GM12891 (cell line): ENCODE measurements around the gene AKAP12.

Source experiments
- DNase-seq: peaks from one replicate; pipeline ENCODE4 v3.0.0; 2011; ENCODE audit warnings: low spot score; ENCODE audit not compliant: insufficient read length
- FAIRE-seq: peaks from 2 replicates; lab custom pipeline; 2011; peaks lifted over from hg19 to GRCh38; lab: Jason Lieb, UNC
- PAX5 ChIP-seq: IDR thresholded peaks from 2 replicates; pipeline ENCODE4 v1.6.1; 2011; ENCODE audit warnings: low read length, moderate library complexity, mild to moderate bottlenecking; ENCODE audit not compliant: insufficient read depth, severe bottlenecking
- POLR2A ChIP-seq: IDR thresholded peaks from 2 replicates; pipeline ENCODE4 v1.6.1; 2011; ENCODE audit warnings: low read depth, low read length, control low read depth
- POLR2AphosphoS5 ChIP-seq: IDR thresholded peaks from 2 replicates; pipeline ENCODE4 v1.6.1; 2011; ENCODE audit warnings: low read depth, low read length, control low read depth
- POU2F2 ChIP-seq: IDR thresholded peaks from 2 replicates; pipeline ENCODE4 v1.6.1; 2011; ENCODE audit warnings: low read depth, mild to moderate bottlenecking, control low read depth, low read length, moderate library complexity
- SPI1 ChIP-seq: IDR thresholded peaks from 2 replicates; pipeline ENCODE4 v1.6.1; 2011; ENCODE audit warnings: low read depth, low read length, control low read depth
- TAF1 ChIP-seq: IDR thresholded peaks from 2 replicates; pipeline ENCODE4 v1.6.1; 2011; ENCODE audit warnings: low read depth, low read length, control low read depth

AKAP12 gene

GRCh38 chr6:151390851-151391470, 151.2 kb downstream of the AKAP12 start:
- no peak for FAIRE-seq
- no peak for TF ChIP-seq TAF1
- TF ChIP-seq POU2F2 = no peak
- TF ChIP-seq POLR2AphosphoS5 = peak; percentile 69
- TF ChIP-seq POLR2A = peak; percentile 16; the same call in 1 of the 2 replicates
- TF ChIP-seq PAX5 = no peak
- no peak for TF ChIP-seq SPI1
- DNase-seq = peak; percentile 48

DNA sequence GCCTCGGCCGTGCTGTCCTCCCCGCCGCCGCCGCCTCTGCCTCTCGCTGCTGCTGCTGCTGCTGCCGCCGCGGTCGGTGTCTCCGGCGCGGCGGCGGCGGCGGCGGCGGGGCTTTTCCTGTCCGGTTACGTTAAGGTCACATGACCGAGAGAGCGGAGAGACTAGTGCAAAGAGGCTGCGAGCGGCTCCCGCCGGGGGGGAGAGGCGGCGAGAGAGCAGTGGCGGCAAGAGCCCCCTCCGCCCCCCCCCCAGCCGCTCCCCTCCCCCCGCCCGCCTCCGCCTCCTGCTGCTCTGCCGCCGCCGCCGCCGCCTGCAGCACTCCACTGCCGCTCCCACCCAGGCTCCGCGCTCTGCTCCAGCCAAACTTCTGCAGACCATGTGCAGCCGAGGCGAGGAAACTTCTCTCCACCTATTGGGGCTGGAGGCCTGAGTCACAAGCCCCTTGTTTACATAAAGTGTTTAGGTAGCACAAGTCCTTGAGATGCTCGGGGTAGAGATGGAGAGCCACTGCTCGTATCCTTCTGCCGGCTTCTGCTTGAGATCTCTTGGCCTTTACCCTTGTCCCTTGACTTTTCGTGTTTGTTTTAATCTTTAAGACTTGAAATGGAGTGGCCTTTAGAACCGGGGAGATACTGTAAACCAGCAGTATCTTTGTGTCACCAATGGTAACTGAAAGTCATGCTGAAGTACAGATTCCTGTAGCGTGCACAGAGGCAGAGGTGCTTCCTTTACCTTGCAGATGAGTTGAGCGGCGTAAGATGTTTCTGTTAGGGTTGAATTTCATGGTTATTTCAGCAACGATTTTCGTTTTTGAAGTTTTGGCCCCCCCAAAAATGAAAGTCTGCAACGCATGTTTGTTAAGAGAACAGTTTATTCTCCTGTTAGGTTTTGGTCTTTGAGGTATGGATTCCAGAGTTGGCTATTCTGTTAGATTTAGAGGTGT, 152.0 kb downstream of the AKAP12 start, which contains the start of gene ZBTB2:
ZBTB2 (minus strand) TSS at position 89 of the 943 bp plus-strand sequence. CDS start 17,922 bp downstream, outside the sequence.
- peak; percentile 42 for DNase-seq
- FAIRE-seq = peak; percentile 76
- TF ChIP-seq POU2F2 = no peak; the same call in 1 of the 2 replicates
- no peak for TF ChIP-seq PAX5
- peak; percentile 54 for TF ChIP-seq POLR2A
- TF ChIP-seq TAF1 = no peak
- no peak for TF ChIP-seq SPI1
- TF ChIP-seq POLR2AphosphoS5 = peak; percentile 59

GRCh38 chr6:151392427-151392826, 152.7 kb downstream of the AKAP12 start:
- DNase-seq (no peak), FAIRE-seq (no peak)
- TF ChIP-seq POLR2AphosphoS5 (no peak), POLR2A (no peak), SPI1 (no peak), POU2F2 (no peak), TAF1 (no peak), PAX5 (no peak)

DNA sequence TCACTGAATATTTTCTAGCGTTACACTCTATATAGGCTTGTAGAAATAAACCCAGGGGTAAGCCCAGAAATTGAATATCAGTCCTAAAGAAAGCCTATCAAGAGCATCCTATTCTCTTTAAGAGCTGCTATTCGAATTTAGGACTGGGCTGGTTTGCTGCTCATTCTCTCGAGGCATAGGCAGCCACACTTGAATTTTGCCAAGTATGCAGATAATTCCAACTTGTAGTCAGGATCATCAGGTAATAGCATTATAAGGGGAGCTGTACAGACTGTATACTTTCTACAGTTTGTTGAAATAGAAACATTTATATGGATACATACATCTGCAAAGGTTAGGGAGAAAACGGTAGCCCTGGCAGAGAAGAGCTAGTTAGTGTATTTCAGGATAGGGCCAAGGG, 153.6 kb downstream of the AKAP12 start:
- no peak for TF ChIP-seq PAX5
- no peak for TF ChIP-seq POU2F2
- TF ChIP-seq POLR2AphosphoS5 = no peak
- TF ChIP-seq POLR2A = no peak
- no peak for TF ChIP-seq TAF1
- TF ChIP-seq SPI1 = no peak
- DNase-seq (no peak), FAIRE-seq (no peak)

- TF ChIP-seq POLR2A = peak; percentile 26; the same call in 1 of the 2 replicates
- no peak for TF ChIP-seq POU2F2
- no peak for DNase-seq
- FAIRE-seq = no peak
Observed at GRCh38 chr6:151399679-151400078, 159.9 kb downstream of the AKAP12 start.

GRCh38 chr6:151400473-151400872, 160.7 kb downstream of the AKAP12 start:
- FAIRE-seq (no peak), DNase-seq (no peak)
- no peak for TF ChIP-seq TAF1
- TF ChIP-seq SPI1 = peak; percentile 27; the same call in 1 of the 2 replicates

GRCh38 chr6:151402228-151402627, 162.5 kb downstream of the AKAP12 start:
- no peak for DNase-seq

DNA sequence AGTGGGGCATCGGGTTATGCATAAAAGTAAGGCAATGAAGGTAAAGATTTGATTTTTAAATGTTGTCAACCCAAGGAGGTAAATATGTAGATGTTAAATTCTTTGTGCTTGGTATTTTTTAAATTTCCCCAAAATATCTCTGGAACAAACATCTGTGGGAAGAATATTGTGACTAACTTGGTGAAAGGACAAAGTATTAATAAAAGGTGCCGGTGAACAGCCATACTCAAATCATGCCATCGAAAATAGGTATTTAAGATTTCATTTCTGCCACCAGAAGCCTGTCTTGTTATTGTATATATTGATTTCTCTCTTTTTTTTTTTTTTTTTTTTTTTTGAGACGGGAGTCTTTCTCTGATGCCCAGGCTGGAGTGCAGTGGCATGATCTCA, 164.1 kb downstream of the AKAP12 start:
- FAIRE-seq = no peak
- DNase-seq = no peak

More at GRCh38 chr6:151402228-151402627, 162.5 kb downstream of the AKAP12 start:
- no peak for TF ChIP-seq POU2F2
- no peak for TF ChIP-seq POLR2AphosphoS5
- TF ChIP-seq POLR2A = no peak
- TF ChIP-seq PAX5 = no peak
- no peak for TF ChIP-seq SPI1
- FAIRE-seq = no peak

More for the DNA sequence above, 164.1 kb downstream of the AKAP12 start:
- TF ChIP-seq PAX5 = no peak
- TF ChIP-seq POLR2A = 0 out of 2 replicates have a peak, but pooled peaks have one; percentile 0
- no peak for TF ChIP-seq TAF1
- no peak for TF ChIP-seq POLR2AphosphoS5
- no peak for TF ChIP-seq POU2F2
- no peak for TF ChIP-seq SPI1
